Upper lobe of left lung (tissue), 6 donors: ENCODE measurements around the gene PIP5K1C. TPM values are rescaled to one million over a fixed set of nuclear protein-coding genes. Genes with fewer than 3 reads are reported as not detected.

Experiments used
- ATAC-seq, 2 donors: fragments of 200-7000 bp; cut with Tn5 transposase; one replicate each; pipeline ENCODE4 v1.9.1; 2022; ENCODE audit warnings: mild to moderate bottlenecking in 2 of 2, moderate library complexity in 2 of 2; ENCODE audit not compliant: low FRiP score in 2 of 2
- DNase-seq, 2 donors: peaks; one replicate each; pipeline ENCODE4 v3.0.0-alpha.2; 2019 to 2020
- H3K27ac ChIP-seq, 4 donors: fragments of 200-600 bp; sonication (generic); one replicate each; pipeline ENCODE4 v1.5.1; 2016 to 2019
- H3K27me3 ChIP-seq, 4 donors: fragments of 200-600 bp; sonication (generic); one replicate each; pipeline ENCODE4 v1.5.1; 2017 to 2019
- H3K36me3 ChIP-seq, 4 donors: fragments of 200-600 bp; sonication (generic); one replicate each; pipeline ENCODE4 v1.5.1; 2016 to 2019
- H3K4me1 ChIP-seq, 4 donors: fragments of 200-600 bp; sonication (generic); one replicate each; pipeline ENCODE4 v1.5.1; 2018 to 2019
- H3K4me3 ChIP-seq, 4 donors: fragments of 200-600 bp; sonication (generic); one replicate each; pipeline ENCODE4 v1.5.1; 2017 to 2019; ENCODE audit warnings: mild to moderate bottlenecking in 2 of 4, moderate library complexity in 1 of 4
- H3K9me3 ChIP-seq, 4 donors: fragments of 200-600 bp; sonication (generic); one replicate each; pipeline ENCODE4 v1.5.1; 2018 to 2019
- EP300 ChIP-seq, 4 donors: sonication (generic); formaldehyde crosslinking; IDR thresholded peaks; one replicate each; pipeline ENCODE4 v1.5.1; 2017; ENCODE audit warnings: antibody characterized with exemption in 4 of 4, control low read depth in 2 of 4
- POLR2A ChIP-seq, 4 donors: fragments of 450-650 bp; IDR thresholded peaks; one replicate each; pipeline ENCODE4 v1.5.1; 2016 to 2017; ENCODE audit warnings: antibody characterized with exemption in 4 of 4, mild to moderate bottlenecking in 2 of 4
- POLR2AphosphoS5 ChIP-seq, 2 donors: sonication (generic); formaldehyde crosslinking; IDR thresholded peaks; one replicate each; pipeline ENCODE4 v1.5.1; 2017; ENCODE audit warnings: antibody characterized with exemption in 2 of 2
- WGBS, 2 donors: methylation state at CpG; one replicate each; pipeline ENCODE4 v1.1.5; 2017 to 2018; 5-methylcytosine and 5-hydroxymethylcytosine counted together
- total RNA-seq, 6 donors: library from RNA; depleted of rRNA in 4 of 6; stranded (reverse); fragments of >200 nt in 4 of 6; gene quantifications; one replicate each; pipeline versions ENCODE4 v1.1.0 to v1.2.1, GENCODE V29; 2016 to 2021
- TF ChIP-seq, protein P1 (sequence below), 6 experiments: fragments of 450-650 bp in 4 of 6; fragments of 200-600 bp in 2 of 6; sonication (generic) in 2 of 6; IDR thresholded peaks; one replicate each; pipeline ENCODE4 v1.5.1; 2016 to 2019; ENCODE audit warnings: antibody characterized with exemption in 6 of 6
- donor health status: DM: no; HTN: no; CAD: no; lungs with moderate emphysema.
- donor health status: DM: no; HTN: yes; CAD: no; lungs with severe emphysema.

Gene PIP5K1C, protein sequence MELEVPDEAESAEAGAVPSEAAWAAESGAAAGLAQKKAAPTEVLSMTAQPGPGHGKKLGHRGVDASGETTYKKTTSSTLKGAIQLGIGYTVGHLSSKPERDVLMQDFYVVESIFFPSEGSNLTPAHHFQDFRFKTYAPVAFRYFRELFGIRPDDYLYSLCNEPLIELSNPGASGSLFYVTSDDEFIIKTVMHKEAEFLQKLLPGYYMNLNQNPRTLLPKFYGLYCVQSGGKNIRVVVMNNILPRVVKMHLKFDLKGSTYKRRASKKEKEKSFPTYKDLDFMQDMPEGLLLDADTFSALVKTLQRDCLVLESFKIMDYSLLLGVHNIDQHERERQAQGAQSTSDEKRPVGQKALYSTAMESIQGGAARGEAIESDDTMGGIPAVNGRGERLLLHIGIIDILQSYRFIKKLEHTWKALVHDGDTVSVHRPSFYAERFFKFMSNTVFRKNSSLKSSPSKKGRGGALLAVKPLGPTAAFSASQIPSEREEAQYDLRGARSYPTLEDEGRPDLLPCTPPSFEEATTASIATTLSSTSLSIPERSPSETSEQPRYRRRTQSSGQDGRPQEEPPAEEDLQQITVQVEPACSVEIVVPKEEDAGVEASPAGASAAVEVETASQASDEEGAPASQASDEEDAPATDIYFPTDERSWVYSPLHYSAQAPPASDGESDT
- total RNA-seq: 10 to 100 TPM; 24.6 to 64.1 (median 43.1) TPM

DNA sequence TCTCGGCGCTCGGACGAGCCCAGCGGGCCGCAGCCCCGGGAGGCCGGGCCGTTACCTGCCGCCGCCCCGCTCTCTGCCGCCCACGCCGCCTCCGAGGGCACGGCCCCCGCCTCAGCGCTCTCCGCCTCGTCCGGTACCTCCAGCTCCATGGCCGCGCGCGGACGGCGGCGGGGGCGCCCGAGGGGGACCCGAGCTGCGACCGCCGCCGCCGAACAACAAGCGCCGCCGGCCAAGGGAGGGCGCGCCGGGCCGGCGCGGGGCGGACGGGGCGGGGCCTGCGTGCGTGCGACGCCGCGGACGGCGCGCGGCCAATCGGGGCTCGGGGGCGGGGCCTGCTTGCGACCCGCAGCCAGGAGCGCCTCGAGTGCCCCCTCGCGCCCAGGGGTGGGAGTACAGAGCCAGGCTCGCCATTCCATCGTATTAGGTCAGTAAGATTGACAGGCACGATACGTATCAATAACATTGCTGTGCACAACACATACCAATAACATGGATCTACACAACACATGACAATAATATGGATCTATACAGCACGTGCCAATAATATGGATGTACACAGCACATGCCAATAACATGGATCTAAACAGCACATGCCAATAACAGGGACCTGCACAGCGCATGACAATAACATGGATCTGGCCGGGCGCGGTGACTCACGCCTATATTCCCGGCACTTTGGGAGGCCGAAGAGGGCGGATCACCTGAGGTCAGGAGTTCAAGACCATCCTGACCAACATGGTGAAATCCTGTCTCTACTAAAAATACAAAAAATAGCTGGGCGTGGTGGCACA is at the start of gene PIP5K1C:
Gene PIP5K1C (minus strand): TSS at position 227 of the 791 bp plus-strand sequence. CDS start 78 bp downstream, at position 149.
- TF ChIP-seq POLR2A (IDR thresholded peaks at IDR 0.05) (peak in 1 of 4 donors; percentile 68), POLR2AphosphoS5 (IDR thresholded peaks at IDR 0.05) (peak in 1 of 2 donors; percentile 33), EP300 (IDR thresholded peaks at IDR 0.05) (no peak)
- TF ChIP-seq, protein P1, sequence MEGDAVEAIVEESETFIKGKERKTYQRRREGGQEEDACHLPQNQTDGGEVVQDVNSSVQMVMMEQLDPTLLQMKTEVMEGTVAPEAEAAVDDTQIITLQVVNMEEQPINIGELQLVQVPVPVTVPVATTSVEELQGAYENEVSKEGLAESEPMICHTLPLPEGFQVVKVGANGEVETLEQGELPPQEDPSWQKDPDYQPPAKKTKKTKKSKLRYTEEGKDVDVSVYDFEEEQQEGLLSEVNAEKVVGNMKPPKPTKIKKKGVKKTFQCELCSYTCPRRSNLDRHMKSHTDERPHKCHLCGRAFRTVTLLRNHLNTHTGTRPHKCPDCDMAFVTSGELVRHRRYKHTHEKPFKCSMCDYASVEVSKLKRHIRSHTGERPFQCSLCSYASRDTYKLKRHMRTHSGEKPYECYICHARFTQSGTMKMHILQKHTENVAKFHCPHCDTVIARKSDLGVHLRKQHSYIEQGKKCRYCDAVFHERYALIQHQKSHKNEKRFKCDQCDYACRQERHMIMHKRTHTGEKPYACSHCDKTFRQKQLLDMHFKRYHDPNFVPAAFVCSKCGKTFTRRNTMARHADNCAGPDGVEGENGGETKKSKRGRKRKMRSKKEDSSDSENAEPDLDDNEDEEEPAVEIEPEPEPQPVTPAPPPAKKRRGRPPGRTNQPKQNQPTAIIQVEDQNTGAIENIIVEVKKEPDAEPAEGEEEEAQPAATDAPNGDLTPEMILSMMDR (IDR thresholded peaks at IDR 0.05): peak; percentile 85 to 98 (median 94)
- H3K27me3 ChIP-seq: no peaks in the 10 kb centered on the region
- peak within 1 kb of the TSS; percentile 75 to 98 (median 92) for H3K4me3 ChIP-seq
- peaks cover 13 to 34% (median 24%) of the 10 kb centered on the region in 4 donors for H3K4me1 ChIP-seq
- H3K9me3 ChIP-seq: no peaks in the 10 kb centered on the region
- H3K27ac ChIP-seq: peak within 1 kb of the TSS; percentile 81 to 92 (median 87)
- H3K36me3 ChIP-seq: peaks cover 0 to under 1% (median 0%) of the 10 kb centered on the region in 4 donors
- WGBS, 2 donors: 7 to 11% methylated on average over 15 to 37 of the region's 82 CpGs
- peak; percentile 93 to 98 for ATAC-seq
- peak; percentile 94 to 99 for DNase-seq

DNA sequence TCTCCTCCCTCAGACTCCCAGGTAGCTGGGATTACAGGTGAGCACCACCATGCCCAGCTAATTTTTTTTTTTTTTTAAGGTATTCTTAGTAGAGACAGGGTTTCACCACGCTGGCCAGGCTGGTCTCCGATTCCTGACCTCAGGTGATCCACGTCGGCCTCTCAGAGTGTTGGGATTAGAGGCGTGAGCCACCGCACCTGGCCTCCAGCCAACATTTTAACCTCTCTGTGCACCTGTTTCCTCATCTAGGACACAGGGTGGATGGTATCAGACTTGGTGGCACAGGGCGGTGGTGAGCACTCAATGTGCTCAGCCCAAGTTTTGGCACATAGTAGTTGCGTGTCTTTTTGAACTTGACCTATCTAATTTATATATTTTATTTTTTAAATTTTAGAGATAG is 48.7 kb upstream of the PIP5K1C start:
- Histone ChIP-seq H3K4me3 (no peak overlapping the region), H3K36me3 (peaks cover 12 to 47% (median 41%) of the 10 kb centered on the region in 4 donors), H3K27ac (no peak overlapping the region), H3K9me3 (no peaks in the 10 kb centered on the region), H3K27me3 (no peaks in the 10 kb centered on the region), H3K4me1 (no peaks in the 10 kb centered on the region)
- peak in 1 of 2 donors; percentile 41 for DNase-seq
- 81 to 83% methylated on average over 8 of the region's 8 CpGs for WGBS, 2 donors
- ATAC-seq: no peak
- TF ChIP-seq EP300 (IDR thresholded peaks at IDR 0.05): no peak
- TF ChIP-seq, protein P1 (IDR thresholded peaks at IDR 0.05): no peak
- TF ChIP-seq POLR2A (IDR thresholded peaks at IDR 0.05): no peak
- TF ChIP-seq POLR2AphosphoS5 (IDR thresholded peaks at IDR 0.05): no peak

DNA sequence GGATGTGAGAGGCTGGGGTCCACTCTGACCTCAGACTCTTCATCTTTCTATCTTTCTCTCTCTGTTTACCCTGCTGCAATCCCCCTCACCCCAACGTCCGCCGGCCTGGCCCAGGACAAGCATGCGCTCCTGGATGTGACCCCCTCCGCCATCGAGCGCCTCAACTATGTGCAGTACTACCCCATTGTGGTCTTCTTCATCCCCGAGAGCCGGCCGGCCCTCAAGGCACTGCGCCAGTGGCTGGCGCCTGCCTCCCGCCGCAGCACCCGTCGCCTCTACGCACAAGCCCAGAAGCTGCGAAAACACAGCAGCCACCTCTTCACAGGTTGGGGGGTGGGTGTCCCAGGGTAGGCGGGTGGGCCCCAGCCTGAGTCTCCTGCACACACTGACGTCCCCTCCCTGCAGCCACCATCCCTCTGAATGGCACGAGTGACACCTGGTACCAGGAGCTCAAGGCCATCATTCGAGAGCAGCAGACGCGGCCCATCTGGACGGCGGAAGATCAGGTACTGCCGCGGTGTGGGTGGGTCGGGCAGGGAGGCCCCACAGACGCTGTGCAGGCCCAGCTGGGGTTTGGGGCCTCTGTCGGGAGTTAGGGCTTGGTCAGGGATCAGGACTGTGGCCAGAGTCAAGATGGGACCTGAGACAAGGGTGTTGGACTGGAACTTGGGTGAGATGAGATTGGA is 46.2 kb upstream of the PIP5K1C start:
- Histone ChIP-seq H3K9me3 (no peaks in the 10 kb centered on the region), H3K4me1 (no peaks in the 10 kb centered on the region), H3K4me3 (no peak overlapping the region), H3K27me3 (no peaks in the 10 kb centered on the region), H3K36me3 (peaks cover 11 to 25% (median 21%) of the 10 kb centered on the region in 4 donors), H3K27ac (no peak overlapping the region)
- ATAC-seq (peak in 1 of 2 donors; percentile 7), DNase-seq (peak in 1 of 2 donors; percentile 77)
- WGBS, 2 donors: 74% methylated on average over 26 to 30 of the region's 31 CpGs
- TF ChIP-seq POLR2AphosphoS5 (IDR thresholded peaks at IDR 0.05) (no peak), EP300 (IDR thresholded peaks at IDR 0.05) (no peak), POLR2A (IDR thresholded peaks at IDR 0.05) (no peak)
- TF ChIP-seq, protein P1 (IDR thresholded peaks at IDR 0.05): no peak

DNA sequence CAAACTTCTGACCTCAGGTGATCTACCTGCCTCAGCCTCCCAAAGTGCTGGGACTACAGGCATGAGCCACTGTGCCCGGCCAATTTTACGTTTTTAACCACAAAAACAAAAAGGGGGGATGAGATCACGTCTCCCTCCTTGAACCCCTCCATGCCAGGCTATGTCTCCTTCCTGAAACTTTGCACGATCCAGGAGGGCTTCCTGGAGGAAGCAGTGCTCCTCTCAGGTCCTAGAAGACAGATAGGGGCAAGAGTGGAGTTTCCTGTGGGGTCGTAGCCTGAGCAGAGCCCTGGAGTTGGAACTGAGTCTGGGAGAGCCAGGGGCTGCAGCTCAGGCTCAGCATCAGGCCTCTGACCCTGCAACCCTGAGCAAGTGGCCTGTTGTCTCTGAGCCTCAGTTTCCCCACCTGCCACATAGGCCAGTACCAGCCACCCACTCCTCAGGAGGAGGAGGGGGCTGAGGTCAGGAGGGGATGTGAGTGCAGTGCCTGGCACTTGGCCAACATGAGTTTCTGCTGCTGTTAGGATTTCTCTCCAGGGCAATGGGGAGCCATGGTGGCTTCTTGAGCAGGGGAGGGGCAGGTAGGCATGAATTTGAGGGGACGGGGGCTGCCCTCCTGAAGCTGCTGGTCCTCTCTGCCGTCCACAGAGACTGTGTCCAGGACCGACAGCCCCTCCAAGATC is 45.2 kb upstream of the PIP5K1C start:
- Histone ChIP-seq H3K27ac (no peak overlapping the region), H3K4me1 (no peaks in the 10 kb centered on the region), H3K4me3 (no peak overlapping the region), H3K27me3 (no peaks in the 10 kb centered on the region), H3K9me3 (no peaks in the 10 kb centered on the region), H3K36me3 (peaks cover 4 to 19% (median 13%) of the 10 kb centered on the region in 4 donors)
- ATAC-seq (peak in 1 of 2 donors; percentile 4), DNase-seq (no peak)
- no peak for TF ChIP-seq EP300 (IDR thresholded peaks at IDR 0.05)
- TF ChIP-seq, protein P1 (IDR thresholded peaks at IDR 0.05): no peak
- no peak for TF ChIP-seq POLR2A (IDR thresholded peaks at IDR 0.05)
- TF ChIP-seq POLR2AphosphoS5 (IDR thresholded peaks at IDR 0.05): no peak
- WGBS, 2 donors: 63 to 77% methylated on average over 8 of the region's 8 CpGs
